K562 (cell line): ENCODE measurements around the gene RSPH1. TPM values are rescaled to one million over a fixed set of nuclear protein-coding genes. Genes with fewer than 3 reads are reported as not detected.

ENCODE experiments used
- BRCA1 ChIP-seq, 2 experiments: fragments of 450-650 bp in 1 of 2; sonication (generic) in 1 of 2; formaldehyde crosslinking in 1 of 2; IDR thresholded peaks; 2 replicates each; pipeline versions ENCODE4 v1.5.0 to v1.6.1; 2017 to 2020; ENCODE audit warnings: mild to moderate bottlenecking in 1 of 2, missing genetic modification reagents in 1 of 2
- CHD1 ChIP-seq: fragments of 200-600 bp; sonication (generic); IDR thresholded peaks from one replicate; pipeline ENCODE4 v1.6.1; 2012; ENCODE audit warnings: mild to moderate bottlenecking, moderate library complexity, low read length, inconsistent platforms
- CHD2 ChIP-seq: IDR thresholded peaks from 2 replicates; pipeline ENCODE4 v1.6.1; 2011; ENCODE audit warnings: low read depth, low read length
- CREB1 ChIP-seq, 2 experiments: sonication (generic) in 1 of 2; formaldehyde crosslinking in 1 of 2; IDR thresholded peaks; 2 replicates each; pipeline versions ENCODE4 v1.6.1 to v1.8.0; 2012 to 2022; ENCODE audit warnings: inconsistent platforms in 1 of 2, mild to moderate bottlenecking in 1 of 2, missing genetic modification reagents in 1 of 2, moderate library complexity in 1 of 2
- ETV1 ChIP-seq: fragments of 450-650 bp; conservative IDR thresholded peaks from 2 replicates; pipeline ENCODE4 v1.6.1; 2016; ENCODE audit warnings: missing genetic modification characterization, control low read depth, low read depth, missing compliant biosample characterization
- EWSR1 ChIP-seq: fragments of 450-650 bp; IDR thresholded peaks from 2 replicates; pipeline ENCODE4 v1.6.1; 2018; ENCODE audit warnings: borderline replicate concordance, mild to moderate bottlenecking, low read depth, moderate library complexity; ENCODE audit not compliant: partially characterized antibody
- FOXK1 ChIP-seq: sonication (generic); formaldehyde crosslinking; IDR thresholded peaks from 2 replicates; pipeline ENCODE4 v1.8.0; 2022; ENCODE audit warnings: missing genetic modification reagents, mild to moderate bottlenecking, borderline replicate concordance
- GABPB2 ChIP-seq: fragments of 250-450 bp; sonication (Bioruptor Pico); conservative IDR thresholded peaks from 2 replicates; pipeline ENCODE4 v1.5.1; 2021; ENCODE audit warnings: mild to moderate bottlenecking
- HLTF ChIP-seq: fragments of 450-650 bp; IDR thresholded peaks from 2 replicates; pipeline ENCODE4 v1.6.1; 2016
- HMG20B ChIP-seq: fragments of 250-450 bp; sonication (Bioruptor Pico); IDR thresholded peaks from 2 replicates; pipeline ENCODE4 v1.5.0; 2021; ENCODE audit warnings: mild to moderate bottlenecking
- MCM3 ChIP-seq: fragments of 450-650 bp; IDR thresholded peaks from 2 replicates; pipeline ENCODE4 v1.6.1; 2016
- POLR3G ChIP-seq: IDR thresholded peaks from 2 replicates; pipeline ENCODE4 v1.6.1; 2011; ENCODE audit not compliant: insufficient read length, insufficient replicate concordance; ENCODE audit errors: extremely low read depth
- U2AF1 ChIP-seq: fragments of 200-400 bp; formaldehyde crosslinking; optimal IDR thresholded peaks from 2 replicates; pipeline ENCODE3; 2017; ENCODE audit warnings: mild to moderate bottlenecking, low read depth, low read length, moderate library complexity
- ZFP30 ChIP-seq: fragments of 250-450 bp; sonication (Bioruptor Pico); IDR thresholded peaks from 2 replicates; pipeline ENCODE4 v1.8.0; 2022; ENCODE audit warnings: moderate library complexity, mild to moderate bottlenecking, inconsistent platforms, borderline replicate concordance
- ZNF561 ChIP-seq: fragments of 450-650 bp; formaldehyde crosslinking; conservative IDR thresholded peaks from 2 replicates; pipeline ENCODE4 v1.4.0; 2020; ENCODE audit warnings: mild to moderate bottlenecking, moderate library complexity
- ZNF583 ChIP-seq: fragments of 250-450 bp; sonication (Bioruptor Pico); IDR thresholded peaks from 2 replicates; pipeline ENCODE4 v1.4.0; 2020
- polyA plus RNA-seq, 8 experiments: library from polyadenylated mRNA; depleted of rRNA in 4 of 8; stranded (reverse) in 5 of 8; unstranded in 3 of 8; fragments of >200 nt; fragmentation: Nextera tagmentation in 2 of 8; fragmentation: Illumina TruSeq in 1 of 8; extraction: Ambion mirVana in 2 of 8; extraction: Trizol in 1 of 8; gene quantifications; 2 replicates each; pipeline versions ENCODE4 v1.2.1 to v1.2.3, GENCODE V29; 2011 to 2014; ENCODE audit warnings: inconsistent platforms in 1 of 8, missing spikeins in 1 of 8
- total RNA-seq, 7 experiments: library from RNA; depleted of rRNA in 6 of 7; stranded (reverse); fragments of >200 nt in 6 of 7; fragmentation: Illumina TruSeq in 2 of 7; extraction: Trizol in 2 of 7; gene quantifications; 2 replicates each; pipeline versions ENCODE4 v1.2.1 to v1.2.3, GENCODE V29; 2011 to 2021; ENCODE audit warnings: low replicate concordance in 1 of 7
- TF ChIP-seq, protein P1 (sequence below): fragments of 250-450 bp; sonication (Bioruptor Pico); IDR thresholded peaks from 2 replicates; pipeline ENCODE4 v1.4.0; 2020; ENCODE audit warnings: borderline replicate concordance
- TF ChIP-seq, protein P2 (sequence below): sonication (generic); formaldehyde crosslinking; IDR thresholded peaks from 2 replicates; pipeline ENCODE4 v1.8.1; 2023; ENCODE audit warnings: mild to moderate bottlenecking, missing genetic modification reagents, moderate library complexity
- TF ChIP-seq, protein P3 (sequence below): sonication (generic); formaldehyde crosslinking; IDR thresholded peaks from 2 replicates; pipeline ENCODE4 v1.8.1; 2023; ENCODE audit warnings: mild to moderate bottlenecking, missing genetic modification reagents
- TF ChIP-seq, protein P4 (sequence below): IDR thresholded peaks from 2 replicates; pipeline ENCODE4 v1.6.1; 2011; ENCODE audit not compliant: insufficient read length; ENCODE audit errors: extremely low read depth
- TF ChIP-seq, protein P5 (sequence below): fragments of 450-650 bp; formaldehyde crosslinking; IDR thresholded peaks from 2 replicates; pipeline ENCODE4 v1.4.0; 2022; ENCODE audit warnings: missing genetic modification characterization
- TF ChIP-seq, protein P6 (sequence below): fragments of 450-650 bp; formaldehyde crosslinking; conservative IDR thresholded peaks from 2 replicates; pipeline ENCODE4 v1.4.0; 2022; ENCODE audit warnings: mild to moderate bottlenecking, missing genetic modification characterization

The RSPH1 gene
- total and polyA plus RNA-seq, 9 of the 15 experiments (the other 6 are each of a cell fraction or from before 2014, with no cell fraction given), result 0.17 TPM; not detected in 8

DNA sequence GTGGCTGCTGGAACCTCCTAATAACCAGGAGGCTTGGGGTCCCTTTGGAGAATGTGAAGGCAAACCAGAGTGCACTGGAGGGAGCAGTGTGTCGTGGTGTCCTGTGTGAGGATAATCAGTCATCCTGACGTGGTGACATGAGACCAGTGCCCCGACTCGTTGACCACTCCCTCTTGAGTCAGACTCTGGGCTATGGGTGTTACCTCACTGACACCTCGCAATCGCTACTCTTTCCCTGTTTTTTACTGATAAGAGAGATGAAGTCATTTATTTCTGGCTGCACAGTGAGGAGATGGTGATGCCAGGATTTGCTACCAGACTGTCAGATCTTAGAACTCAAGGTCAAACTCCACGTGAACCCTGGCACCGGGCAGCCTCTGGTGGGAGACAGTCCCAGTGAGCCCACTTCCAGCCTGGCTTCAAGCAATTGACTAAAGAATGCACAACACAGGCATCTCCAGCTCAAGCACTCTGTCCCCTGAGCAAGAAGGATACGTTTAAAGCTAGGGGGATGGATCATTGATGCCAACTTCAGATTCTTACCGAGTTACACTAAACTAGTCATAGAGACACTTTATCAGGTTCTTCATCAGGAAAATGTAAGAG is 62.0 kb downstream of the RSPH1 start (continued):
- TF ChIP-seq, protein P1, sequence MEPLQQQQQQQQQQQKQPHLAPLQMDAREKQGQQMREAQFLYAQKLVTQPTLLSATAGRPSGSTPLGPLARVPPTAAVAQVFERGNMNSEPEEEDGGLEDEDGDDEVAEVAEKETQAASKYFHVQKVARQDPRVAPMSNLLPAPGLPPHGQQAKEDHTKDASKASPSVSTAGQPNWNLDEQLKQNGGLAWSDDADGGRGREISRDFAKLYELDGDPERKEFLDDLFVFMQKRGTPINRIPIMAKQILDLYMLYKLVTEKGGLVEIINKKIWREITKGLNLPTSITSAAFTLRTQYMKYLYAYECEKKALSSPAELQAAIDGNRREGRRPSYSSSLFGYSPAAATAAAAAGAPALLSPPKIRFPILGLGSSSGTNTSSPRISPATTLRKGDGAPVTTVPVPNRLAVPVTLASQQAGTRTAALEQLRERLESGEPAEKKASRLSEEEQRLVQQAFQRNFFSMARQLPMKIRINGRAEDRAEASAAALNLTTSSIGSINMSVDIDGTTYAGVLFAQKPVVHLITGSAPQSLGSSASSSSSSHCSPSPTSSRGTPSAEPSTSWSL (CRISPR knock-in tag), result no peak
- TF ChIP-seq POLR3G (no peak), U2AF1 (no peak), ETV1 (tag) (no peak), CHD2 (no peak), EWSR1 (no peak), HMG20B (CRISPR knock-in tag) (no peak), HLTF (no peak), ZNF583 (CRISPR knock-in tag) (no peak), CHD1 (no peak), GABPB2 (no peak), FOXK1 (CRISPR knock-in tag) (no peak), ZNF561 (CRISPR knock-in tag) (no peak), BRCA1 (IDR thresholded peaks at IDR 0.05) (no peak), BRCA1 (CRISPR knock-in tag; IDR thresholded peaks at IDR 0.05) (no peak), CREB1 (IDR thresholded peaks at IDR 0.05) (peak; percentile 74), CREB1 (CRISPR knock-in tag; IDR thresholded peaks at IDR 0.05) (peak; percentile 73; the same call in 1 of the 2 replicates), ZFP30 (CRISPR knock-in tag) (no peak), MCM3 (no peak)
- TF ChIP-seq, protein P2, sequence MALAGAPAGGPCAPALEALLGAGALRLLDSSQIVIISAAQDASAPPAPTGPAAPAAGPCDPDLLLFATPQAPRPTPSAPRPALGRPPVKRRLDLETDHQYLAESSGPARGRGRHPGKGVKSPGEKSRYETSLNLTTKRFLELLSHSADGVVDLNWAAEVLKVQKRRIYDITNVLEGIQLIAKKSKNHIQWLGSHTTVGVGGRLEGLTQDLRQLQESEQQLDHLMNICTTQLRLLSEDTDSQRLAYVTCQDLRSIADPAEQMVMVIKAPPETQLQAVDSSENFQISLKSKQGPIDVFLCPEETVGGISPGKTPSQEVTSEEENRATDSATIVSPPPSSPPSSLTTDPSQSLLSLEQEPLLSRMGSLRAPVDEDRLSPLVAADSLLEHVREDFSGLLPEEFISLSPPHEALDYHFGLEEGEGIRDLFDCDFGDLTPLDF (CRISPR knock-in tag), result no peak
- TF ChIP-seq, protein P3, sequence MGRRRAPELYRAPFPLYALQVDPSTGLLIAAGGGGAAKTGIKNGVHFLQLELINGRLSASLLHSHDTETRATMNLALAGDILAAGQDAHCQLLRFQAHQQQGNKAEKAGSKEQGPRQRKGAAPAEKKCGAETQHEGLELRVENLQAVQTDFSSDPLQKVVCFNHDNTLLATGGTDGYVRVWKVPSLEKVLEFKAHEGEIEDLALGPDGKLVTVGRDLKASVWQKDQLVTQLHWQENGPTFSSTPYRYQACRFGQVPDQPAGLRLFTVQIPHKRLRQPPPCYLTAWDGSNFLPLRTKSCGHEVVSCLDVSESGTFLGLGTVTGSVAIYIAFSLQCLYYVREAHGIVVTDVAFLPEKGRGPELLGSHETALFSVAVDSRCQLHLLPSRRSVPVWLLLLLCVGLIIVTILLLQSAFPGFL (CRISPR knock-in tag), result no peak
- TF ChIP-seq, protein P4, sequence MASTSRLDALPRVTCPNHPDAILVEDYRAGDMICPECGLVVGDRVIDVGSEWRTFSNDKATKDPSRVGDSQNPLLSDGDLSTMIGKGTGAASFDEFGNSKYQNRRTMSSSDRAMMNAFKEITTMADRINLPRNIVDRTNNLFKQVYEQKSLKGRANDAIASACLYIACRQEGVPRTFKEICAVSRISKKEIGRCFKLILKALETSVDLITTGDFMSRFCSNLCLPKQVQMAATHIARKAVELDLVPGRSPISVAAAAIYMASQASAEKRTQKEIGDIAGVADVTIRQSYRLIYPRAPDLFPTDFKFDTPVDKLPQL, result no peak
- TF ChIP-seq, protein P5, sequence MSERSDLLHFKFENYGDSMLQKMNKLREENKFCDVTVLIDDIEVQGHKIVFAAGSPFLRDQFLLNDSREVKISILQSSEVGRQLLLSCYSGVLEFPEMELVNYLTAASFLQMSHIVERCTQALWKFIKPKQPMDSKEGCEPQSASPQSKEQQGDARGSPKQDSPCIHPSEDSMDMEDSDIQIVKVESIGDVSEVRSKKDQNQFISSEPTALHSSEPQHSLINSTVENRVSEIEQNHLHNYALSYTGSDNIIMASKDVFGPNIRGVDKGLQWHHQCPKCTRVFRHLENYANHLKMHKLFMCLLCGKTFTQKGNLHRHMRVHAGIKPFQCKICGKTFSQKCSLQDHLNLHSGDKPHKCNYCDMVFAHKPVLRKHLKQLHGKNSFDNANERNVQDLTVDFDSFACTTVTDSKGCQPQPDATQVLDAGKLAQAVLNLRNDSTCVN (CRISPR knock-in tag), result no peak
- TF ChIP-seq, protein P6, sequence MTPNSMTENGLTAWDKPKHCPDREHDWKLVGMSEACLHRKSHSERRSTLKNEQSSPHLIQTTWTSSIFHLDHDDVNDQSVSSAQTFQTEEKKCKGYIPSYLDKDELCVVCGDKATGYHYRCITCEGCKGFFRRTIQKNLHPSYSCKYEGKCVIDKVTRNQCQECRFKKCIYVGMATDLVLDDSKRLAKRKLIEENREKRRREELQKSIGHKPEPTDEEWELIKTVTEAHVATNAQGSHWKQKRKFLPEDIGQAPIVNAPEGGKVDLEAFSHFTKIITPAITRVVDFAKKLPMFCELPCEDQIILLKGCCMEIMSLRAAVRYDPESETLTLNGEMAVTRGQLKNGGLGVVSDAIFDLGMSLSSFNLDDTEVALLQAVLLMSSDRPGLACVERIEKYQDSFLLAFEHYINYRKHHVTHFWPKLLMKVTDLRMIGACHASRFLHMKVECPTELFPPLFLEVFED, result no peak
